HL-60 (cell line): ENCODE data around the gene JPT2.

Experiments used
- SPI1 ChIP-seq: IDR thresholded peaks from 2 replicates; pipeline ENCODE4 v1.6.1; 2012; ENCODE audit warnings: low read depth, mild to moderate bottlenecking, borderline replicate concordance
- TF ChIP-seq, protein P1 (sequence below): IDR thresholded peaks from one replicate; pipeline ENCODE4 v1.5.1; 2011; ENCODE audit warnings: low read length, control low read depth, inconsistent platforms; ENCODE audit not compliant: insufficient read depth

DNA sequence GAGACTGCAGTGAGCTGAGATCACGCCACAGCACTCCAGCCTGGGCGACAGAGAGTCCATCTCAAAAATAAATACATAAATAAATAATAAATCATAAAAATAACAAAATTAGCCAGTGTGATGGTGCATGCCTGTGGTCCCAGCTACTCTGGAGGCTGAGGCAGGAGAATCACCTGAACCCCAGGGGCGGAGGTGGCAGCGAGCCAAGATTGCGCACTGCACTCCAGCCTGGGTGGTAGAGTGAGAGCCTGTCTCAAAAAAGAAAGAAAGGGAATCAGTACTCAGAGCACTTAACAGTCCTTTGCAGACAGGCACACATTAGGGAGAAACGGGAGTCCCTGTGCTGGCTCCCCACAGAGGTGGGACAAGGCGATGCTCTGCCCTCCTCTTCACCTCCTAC, 53.0 kb downstream of the JPT2 start:
- TF ChIP-seq, protein P1, sequence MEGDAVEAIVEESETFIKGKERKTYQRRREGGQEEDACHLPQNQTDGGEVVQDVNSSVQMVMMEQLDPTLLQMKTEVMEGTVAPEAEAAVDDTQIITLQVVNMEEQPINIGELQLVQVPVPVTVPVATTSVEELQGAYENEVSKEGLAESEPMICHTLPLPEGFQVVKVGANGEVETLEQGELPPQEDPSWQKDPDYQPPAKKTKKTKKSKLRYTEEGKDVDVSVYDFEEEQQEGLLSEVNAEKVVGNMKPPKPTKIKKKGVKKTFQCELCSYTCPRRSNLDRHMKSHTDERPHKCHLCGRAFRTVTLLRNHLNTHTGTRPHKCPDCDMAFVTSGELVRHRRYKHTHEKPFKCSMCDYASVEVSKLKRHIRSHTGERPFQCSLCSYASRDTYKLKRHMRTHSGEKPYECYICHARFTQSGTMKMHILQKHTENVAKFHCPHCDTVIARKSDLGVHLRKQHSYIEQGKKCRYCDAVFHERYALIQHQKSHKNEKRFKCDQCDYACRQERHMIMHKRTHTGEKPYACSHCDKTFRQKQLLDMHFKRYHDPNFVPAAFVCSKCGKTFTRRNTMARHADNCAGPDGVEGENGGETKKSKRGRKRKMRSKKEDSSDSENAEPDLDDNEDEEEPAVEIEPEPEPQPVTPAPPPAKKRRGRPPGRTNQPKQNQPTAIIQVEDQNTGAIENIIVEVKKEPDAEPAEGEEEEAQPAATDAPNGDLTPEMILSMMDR = no peak
- TF ChIP-seq SPI1 = no peak
